VCaP (cell line): ENCODE data around the gene POGLUT3.

Experiments used
- H3K27ac ChIP-seq: fragments of 450-650 bp; 2 replicates; pipeline ENCODE4 v1.5.1; 2017
- TF ChIP-seq, protein P1 (sequence below): fragments of 450-650 bp; conservative IDR thresholded peaks from 2 replicates; pipeline ENCODE4 v1.5.1; 2017; ENCODE audit warnings: mild to moderate bottlenecking, moderate library complexity

Gene POGLUT3

GRCh38 chr11:108500169-108500568, 2.0 kb upstream of the POGLUT3 start:
- no peak overlapping the region for H3K27ac ChIP-seq
- TF ChIP-seq, protein P1, sequence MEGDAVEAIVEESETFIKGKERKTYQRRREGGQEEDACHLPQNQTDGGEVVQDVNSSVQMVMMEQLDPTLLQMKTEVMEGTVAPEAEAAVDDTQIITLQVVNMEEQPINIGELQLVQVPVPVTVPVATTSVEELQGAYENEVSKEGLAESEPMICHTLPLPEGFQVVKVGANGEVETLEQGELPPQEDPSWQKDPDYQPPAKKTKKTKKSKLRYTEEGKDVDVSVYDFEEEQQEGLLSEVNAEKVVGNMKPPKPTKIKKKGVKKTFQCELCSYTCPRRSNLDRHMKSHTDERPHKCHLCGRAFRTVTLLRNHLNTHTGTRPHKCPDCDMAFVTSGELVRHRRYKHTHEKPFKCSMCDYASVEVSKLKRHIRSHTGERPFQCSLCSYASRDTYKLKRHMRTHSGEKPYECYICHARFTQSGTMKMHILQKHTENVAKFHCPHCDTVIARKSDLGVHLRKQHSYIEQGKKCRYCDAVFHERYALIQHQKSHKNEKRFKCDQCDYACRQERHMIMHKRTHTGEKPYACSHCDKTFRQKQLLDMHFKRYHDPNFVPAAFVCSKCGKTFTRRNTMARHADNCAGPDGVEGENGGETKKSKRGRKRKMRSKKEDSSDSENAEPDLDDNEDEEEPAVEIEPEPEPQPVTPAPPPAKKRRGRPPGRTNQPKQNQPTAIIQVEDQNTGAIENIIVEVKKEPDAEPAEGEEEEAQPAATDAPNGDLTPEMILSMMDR, result no peak

DNA sequence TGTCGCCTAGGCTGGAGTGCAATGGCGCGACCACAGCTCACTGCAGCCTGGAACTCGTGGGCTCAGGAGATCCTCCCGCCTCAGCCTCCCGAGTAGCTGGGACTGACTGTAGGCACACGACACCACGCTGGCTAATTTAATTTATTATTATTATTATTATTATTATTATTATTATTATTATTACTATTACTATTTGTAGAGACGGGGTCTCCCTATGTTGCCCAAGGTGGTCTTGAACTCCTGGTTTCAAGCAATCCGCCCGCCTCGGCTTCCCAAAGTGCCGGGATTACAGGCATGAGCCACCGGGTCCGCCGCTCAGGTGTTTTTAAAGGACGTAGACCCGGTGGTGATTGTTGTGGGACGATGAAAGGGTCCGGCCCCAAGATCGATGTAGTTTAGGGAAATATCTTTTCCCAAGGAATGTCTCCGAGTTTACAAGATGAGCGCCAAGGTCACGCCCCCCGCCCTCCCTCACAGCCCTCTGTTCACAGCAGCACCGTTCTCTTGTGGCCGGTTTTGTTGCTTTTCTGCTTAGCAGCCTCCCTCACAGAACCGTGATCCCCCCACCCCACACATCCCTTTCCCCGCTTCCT, 728 bp upstream of the POGLUT3 start:
- H3K27ac ChIP-seq, result peak overlapping the region; percentile 93
- TF ChIP-seq, protein P1, result no peak

- TF ChIP-seq, protein P1, result no peak
- peak overlapping the region; percentile 93 for H3K27ac ChIP-seq
Observed at GRCh38 chr11:108497317-108498045, 703 bp downstream of the POGLUT3 start.

- H3K27ac ChIP-seq, result peak overlapping the region; percentile 93
- TF ChIP-seq, protein P1, result no peak
Observed at GRCh38 chr11:108496643-108497256, 1.4 kb downstream of the POGLUT3 start.

DNA sequence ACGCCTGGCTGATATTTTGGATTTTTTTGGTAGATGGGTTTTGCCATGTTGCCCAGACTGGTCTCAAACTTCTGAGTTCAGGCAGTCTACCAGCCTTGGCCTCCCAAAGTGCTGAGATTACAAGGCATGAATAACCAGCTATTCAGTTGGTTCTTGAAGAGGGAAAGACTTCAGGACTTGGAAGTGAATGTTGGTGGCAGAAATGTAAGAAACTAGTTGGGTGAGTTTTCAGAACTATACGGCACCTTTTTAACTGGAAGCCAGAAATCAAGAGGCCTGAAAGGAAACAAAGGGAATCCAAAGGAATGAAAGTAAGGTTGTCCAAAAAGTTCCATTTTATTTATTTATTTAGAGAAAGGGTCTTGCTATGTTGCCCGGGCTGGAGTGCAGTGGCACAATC, 2.9 kb downstream of the POGLUT3 start:
- TF ChIP-seq, protein P1, result no peak
- 0 out of 2 replicates have a peak overlapping the region, but pooled peaks have one; percentile 93 for H3K27ac ChIP-seq

DNA sequence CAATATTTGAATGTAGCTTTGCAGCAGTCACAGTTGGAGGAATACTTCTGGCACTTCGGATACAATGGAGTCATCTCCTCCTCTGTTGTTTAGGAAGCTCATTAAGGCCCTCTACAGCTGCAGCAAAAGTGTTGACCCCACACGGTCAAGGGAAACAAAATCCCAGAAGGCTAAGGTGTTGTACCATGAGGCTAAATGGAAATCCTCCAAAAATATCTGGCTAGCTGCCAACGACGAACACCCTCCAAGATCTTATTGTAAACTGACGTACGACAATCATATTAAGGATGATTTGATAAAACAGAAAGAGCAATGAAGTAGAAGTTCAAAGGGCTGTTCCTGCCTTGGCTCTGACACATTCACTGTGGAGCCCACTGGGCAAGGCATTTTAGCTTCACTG, 4.0 kb downstream of the POGLUT3 start:
- H3K27ac ChIP-seq, result no peak overlapping the region
- TF ChIP-seq, protein P1, result no peak

GRCh38 chr11:108491936-108492335, 6.2 kb downstream of the POGLUT3 start:
- TF ChIP-seq, protein P1, result no peak
- no peak overlapping the region for H3K27ac ChIP-seq
